Activated CD4-positive, alpha-beta memory T cell treated with anti-CD3 and anti-CD28 coated beads, Interleukin-2, amount 10 ng/mL, durations not matched to agents 7 days and 5 days (primary cell): ENCODE measurements around the gene BMF. TPM values are rescaled to one million over a fixed set of nuclear protein-coding genes. Genes with fewer than 3 reads are reported as not detected.

ENCODE experiments used
- CTCF ChIA-PET: fragments of 350-600 bp; sonication (Branson Sonifier 250); formaldehyde crosslinking; loops from one replicate; lab custom pipeline; 2021; ENCODE audit warnings: antibody characterized with exemption, inconsistent platforms; lab: Charles Lee
- POLR2A ChIA-PET: fragments of 350-600 bp; sonication (Branson Sonifier 250); formaldehyde crosslinking; loops from one replicate; lab custom pipeline; 2021; ENCODE audit warnings: antibody characterized with exemption; lab: Charles Lee
- DNase-seq: peaks from one replicate; pipeline ENCODE4 v3.0.0-alpha.2; 2020
- H3K27ac Mint-ChIP-seq: one replicate; pipeline ENCODE4 v1.8.0; 2021; ENCODE audit warnings: mild to moderate bottlenecking, mixed read lengths
- H3K27me3 Mint-ChIP-seq: one replicate; pipeline ENCODE4 v1.8.0; 2021; ENCODE audit warnings: mixed read lengths
- H3K36me3 Mint-ChIP-seq: one replicate; pipeline ENCODE4 v1.8.0; 2021; ENCODE audit warnings: low read depth, mixed read lengths
- H3K4me1 Mint-ChIP-seq: one replicate; pipeline ENCODE4 v1.8.0; 2021; ENCODE audit warnings: mixed read lengths
- H3K4me3 Mint-ChIP-seq: one replicate; pipeline ENCODE4 v1.8.0; 2021; ENCODE audit warnings: mild to moderate bottlenecking, mixed read lengths
- H3K9me3 Mint-ChIP-seq: one replicate; pipeline ENCODE4 v1.8.0; 2021; ENCODE audit warnings: mixed read lengths
- total RNA-seq, 2 experiments: library from RNA; stranded (reverse); gene quantifications; one replicate each; pipeline ENCODE4 v1.2.3, GENCODE V29; 2021

The BMF gene
- total RNA-seq, 2 experiments from 2014 or later: 25.7 to 30.2 TPM

GRCh38 chr15:40106203-40107161 lies 2.2 kb downstream of the BMF start:
- no peak for DNase-seq
- H3K27ac Mint-ChIP-seq: no peak overlapping the region
- POLR2A ChIA-PET: interaction anchor here (1.0 to 6.3 kb wide), 11 partner anchors 8 to 200 kb away, joined by 3 to 73 read pairs (median 7); partner anchors contain the start of gene BUB1B
- peaks cover 9% of the 10 kb centered on the region for H3K27me3 Mint-ChIP-seq
- peaks cover 61% of the 10 kb centered on the region for H3K4me1 Mint-ChIP-seq
- peak overlapping the region; percentile 93 for H3K4me3 Mint-ChIP-seq
- CTCF ChIA-PET: interaction anchor here (0.8 to 12.8 kb wide), 16 partner anchors 9 to 173 kb away, joined by 3 to 146 read pairs (median 6); partner anchors contain the start of genes BUB1B and SRP14
- H3K36me3 Mint-ChIP-seq: peaks cover 20% of the 10 kb centered on the region
- H3K9me3 Mint-ChIP-seq: no peaks in the 10 kb centered on the region

GRCh38 chr15:40105517-40106202 lies 3.0 kb downstream of the BMF start:
- DNase-seq: no peak
- Mint-ChIP-seq H3K36me3 (peaks cover 27% of the 10 kb centered on the region), H3K9me3 (no peaks in the 10 kb centered on the region), H3K4me1 (peaks cover 69% of the 10 kb centered on the region), H3K27ac (peak overlapping the region; percentile 50), H3K4me3 (peak overlapping the region; percentile 21), H3K27me3 (peaks cover 7% of the 10 kb centered on the region)
- ChIA-PET CTCF (interaction anchor here (0.7 to 12.8 kb wide), 31 partner anchors 9 to 480 kb away, joined by 3 to 146 read pairs (median 5); partner anchors contain the start of genes BUB1B, EIF2AK4 and SRP14), POLR2A (interaction anchor here (1.0 to 6.3 kb wide), 10 partner anchors 8 to 201 kb away, joined by 3 to 73 read pairs (median 6); partner anchors contain the start of gene BUB1B)

DNA sequence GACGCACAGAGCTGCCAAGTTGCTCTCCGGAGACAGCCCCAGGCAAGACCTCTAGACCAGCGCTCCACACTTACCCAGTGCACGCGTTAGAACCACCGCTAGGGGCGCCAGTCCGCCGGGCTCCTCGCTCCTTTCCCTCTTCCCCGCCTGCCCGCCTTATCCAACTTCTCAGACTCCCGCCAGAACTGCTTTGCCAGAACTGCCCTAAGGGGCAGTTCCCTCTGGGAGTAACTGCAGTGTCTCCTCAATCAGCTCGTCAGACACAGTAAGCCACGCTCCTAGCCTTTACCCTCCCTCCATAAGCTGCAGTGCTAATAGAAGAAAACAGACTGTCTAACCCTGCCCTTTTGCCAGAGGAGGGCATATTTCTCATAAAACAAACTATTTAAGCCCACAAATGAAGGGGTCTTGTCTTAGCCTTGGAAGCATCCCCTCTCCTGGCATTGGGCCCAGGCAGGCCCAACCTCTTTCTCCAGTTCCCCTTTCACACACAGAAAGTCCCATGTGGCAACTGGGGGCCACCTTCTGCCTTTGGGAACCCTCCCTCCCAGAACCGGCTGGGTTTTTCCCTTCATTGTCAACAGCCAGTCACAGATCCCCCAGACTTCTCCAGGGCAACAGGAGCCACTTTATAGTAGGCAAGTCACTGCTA lies 3.7 kb downstream of the BMF start:
- H3K4me3 Mint-ChIP-seq: no peak overlapping the region
- DNase-seq: peak; percentile 79
- H3K9me3 Mint-ChIP-seq: no peaks in the 10 kb centered on the region
- peaks cover 7% of the 10 kb centered on the region for H3K27me3 Mint-ChIP-seq
- ChIA-PET POLR2A (interaction anchor here (0.9 to 8.1 kb wide), 7 partner anchors 10 to 202 kb away, joined by 3 to 53 read pairs (median 7); partner anchors contain the start of gene BUB1B), CTCF (interaction anchor here (0.7 to 12.8 kb wide), 39 partner anchors 8 to 1410 kb away, joined by 3 to 146 read pairs (median 5); partner anchors contain the start of genes BUB1B, EIF2AK4 and SRP14)
- H3K27ac Mint-ChIP-seq: peak overlapping the region; percentile 50
- peaks cover 27% of the 10 kb centered on the region for H3K36me3 Mint-ChIP-seq
- H3K4me1 Mint-ChIP-seq: peaks cover 75% of the 10 kb centered on the region

DNA sequence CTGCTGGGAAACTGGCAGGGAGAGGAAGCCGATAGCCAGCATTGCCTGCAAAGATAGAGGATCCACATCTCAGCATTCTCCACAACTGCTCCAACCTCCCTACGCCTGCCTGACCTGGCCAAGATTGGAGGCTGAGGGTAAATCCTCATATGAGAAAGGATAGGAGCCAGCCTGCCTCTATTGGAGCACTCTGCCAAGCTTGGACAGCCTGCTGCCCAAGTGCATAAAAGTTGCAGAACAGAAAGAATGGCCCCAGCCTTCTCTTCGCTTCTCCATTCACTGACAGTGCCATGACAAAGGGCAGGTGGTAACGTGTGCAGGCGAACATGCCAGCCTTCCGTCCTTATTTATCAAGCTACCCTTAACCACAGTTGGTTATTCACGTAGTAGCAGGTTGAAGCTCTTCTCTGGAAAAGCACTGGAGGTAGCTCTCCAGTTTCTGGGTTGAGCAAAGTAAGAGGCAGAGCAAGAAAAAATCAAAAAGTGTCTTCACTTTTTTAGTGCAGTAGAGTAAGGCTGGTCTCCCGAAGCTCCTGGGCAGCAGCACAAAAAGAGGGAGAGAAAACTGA lies 4.3 kb downstream of the BMF start:
- Mint-ChIP-seq H3K9me3 (no peaks in the 10 kb centered on the region), H3K4me3 (no peak overlapping the region), H3K27me3 (peaks cover 6% of the 10 kb centered on the region), H3K36me3 (peaks cover 27% of the 10 kb centered on the region), H3K4me1 (peaks cover 79% of the 10 kb centered on the region), H3K27ac (no peak overlapping the region)
- ChIA-PET CTCF (interaction anchor here (0.6 to 12.8 kb wide), 38 partner anchors 8 to 1409 kb away, joined by 3 to 146 read pairs (median 5); partner anchors contain the start of genes BUB1B, EIF2AK4 and SRP14), POLR2A (interaction anchor here (0.9 to 8.1 kb wide), 5 partner anchors 10 to 57 kb away, joined by 3 to 53 read pairs (median 7); partner anchors contain the start of gene BUB1B)
- no peak for DNase-seq

- no peak for DNase-seq
- H3K4me1 Mint-ChIP-seq: peaks cover 79% of the 10 kb centered on the region
- no peaks in the 10 kb centered on the region for H3K9me3 Mint-ChIP-seq
- peaks cover 5% of the 10 kb centered on the region for H3K27me3 Mint-ChIP-seq
- H3K27ac Mint-ChIP-seq: no peak overlapping the region
- no peak overlapping the region for H3K4me3 Mint-ChIP-seq
- peaks cover 27% of the 10 kb centered on the region for H3K36me3 Mint-ChIP-seq
- ChIA-PET POLR2A (interaction anchor here (0.9 to 8.1 kb wide), 5 partner anchors 11 to 57 kb away, joined by 3 to 53 read pairs (median 7); partner anchors contain the start of gene BUB1B), CTCF (interaction anchor here (0.6 to 12.8 kb wide), 29 partner anchors 7 to 1408 kb away, joined by 3 to 146 read pairs (median 6); partner anchors contain the start of genes BUB1B, EIF2AK4 and SRP14)
Observed at GRCh38 chr15:40103864-40104271, 4.8 kb downstream of the BMF start.

GRCh38 chr15:40102897-40103858 lies 5.5 kb downstream of the BMF start:
- DNase-seq: no peak
- no peak overlapping the region for H3K4me3 Mint-ChIP-seq
- no peaks in the 10 kb centered on the region for H3K9me3 Mint-ChIP-seq
- H3K36me3 Mint-ChIP-seq: peaks cover 27% of the 10 kb centered on the region
- H3K27ac Mint-ChIP-seq: no peak overlapping the region
- peaks cover 84% of the 10 kb centered on the region for H3K4me1 Mint-ChIP-seq
- ChIA-PET POLR2A (interaction anchor here (1.0 to 8.1 kb wide), 5 partner anchors 11 to 58 kb away, joined by 3 to 53 read pairs (median 7); partner anchors contain the start of gene BUB1B), CTCF (interaction anchor here (0.6 to 12.8 kb wide), 12 partner anchors 6 to 1408 kb away, joined by 3 to 146 read pairs (median 12); partner anchors contain the start of gene SRP14)
- H3K27me3 Mint-ChIP-seq: peaks cover 5% of the 10 kb centered on the region

DNA sequence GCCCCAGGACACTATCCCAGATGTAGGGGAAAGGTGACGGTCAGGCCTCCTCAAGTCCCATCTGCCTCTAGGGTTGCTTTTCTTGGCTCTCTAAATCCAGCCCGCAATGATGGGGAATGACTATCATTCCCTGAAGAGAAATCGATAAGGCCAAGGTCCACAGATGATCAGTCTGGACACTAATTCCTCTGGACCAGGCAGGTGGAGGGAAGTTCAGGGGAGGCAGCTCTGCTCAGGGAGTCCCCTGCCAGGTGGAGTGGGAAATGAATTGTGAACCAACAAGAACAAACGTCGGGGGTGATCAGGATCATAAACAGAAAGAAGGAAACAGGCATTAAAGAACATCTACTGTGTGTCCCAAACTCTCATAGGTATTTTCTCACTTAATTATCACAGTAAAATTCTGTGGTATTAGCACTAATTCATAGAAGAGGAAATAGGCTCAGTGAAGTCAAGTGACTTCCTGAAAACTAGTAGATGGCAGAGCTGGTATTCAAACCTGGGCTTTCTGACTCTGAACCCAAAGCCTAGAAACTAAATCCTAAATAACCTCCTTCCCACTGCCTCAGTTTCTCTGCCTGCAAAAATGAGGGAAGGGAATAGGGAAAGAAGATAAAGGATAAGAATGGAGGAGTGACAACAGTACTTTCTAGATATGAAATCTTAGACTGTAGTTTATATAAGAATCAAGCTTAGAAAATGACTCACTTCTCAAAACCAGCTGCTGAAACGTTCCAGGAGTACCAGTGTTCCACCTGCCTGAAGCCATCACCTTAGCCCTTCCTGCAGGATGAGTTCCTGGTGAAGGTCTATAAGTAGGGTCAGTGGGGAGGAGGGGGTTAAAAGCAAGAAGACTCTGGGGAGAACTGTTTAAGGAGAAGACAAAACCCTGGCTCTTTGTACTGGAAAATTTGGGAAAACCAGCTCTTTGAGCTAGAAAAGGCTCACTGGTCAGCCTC lies 7.5 kb downstream of the BMF start:
- ChIA-PET POLR2A (interaction anchor here (0.8 to 8.1 kb wide), 9 partner anchors 7 to 81 kb away, joined by 3 to 73 read pairs (median 3); partner anchors contain the start of gene BMF), CTCF (interaction anchor here (0.6 to 12.8 kb wide), 4 partner anchors 10 to 55 kb away, joined by 4 to 146 read pairs (median 44); no protein-coding TSS in a partner anchor)
- Mint-ChIP-seq H3K4me1 (peaks cover 82% of the 10 kb centered on the region), H3K9me3 (no peaks in the 10 kb centered on the region), H3K4me3 (no peak overlapping the region), H3K36me3 (peaks cover 28% of the 10 kb centered on the region), H3K27ac (peak overlapping the region; percentile 73), H3K27me3 (peaks cover 5% of the 10 kb centered on the region)
- no peak for DNase-seq

DNA sequence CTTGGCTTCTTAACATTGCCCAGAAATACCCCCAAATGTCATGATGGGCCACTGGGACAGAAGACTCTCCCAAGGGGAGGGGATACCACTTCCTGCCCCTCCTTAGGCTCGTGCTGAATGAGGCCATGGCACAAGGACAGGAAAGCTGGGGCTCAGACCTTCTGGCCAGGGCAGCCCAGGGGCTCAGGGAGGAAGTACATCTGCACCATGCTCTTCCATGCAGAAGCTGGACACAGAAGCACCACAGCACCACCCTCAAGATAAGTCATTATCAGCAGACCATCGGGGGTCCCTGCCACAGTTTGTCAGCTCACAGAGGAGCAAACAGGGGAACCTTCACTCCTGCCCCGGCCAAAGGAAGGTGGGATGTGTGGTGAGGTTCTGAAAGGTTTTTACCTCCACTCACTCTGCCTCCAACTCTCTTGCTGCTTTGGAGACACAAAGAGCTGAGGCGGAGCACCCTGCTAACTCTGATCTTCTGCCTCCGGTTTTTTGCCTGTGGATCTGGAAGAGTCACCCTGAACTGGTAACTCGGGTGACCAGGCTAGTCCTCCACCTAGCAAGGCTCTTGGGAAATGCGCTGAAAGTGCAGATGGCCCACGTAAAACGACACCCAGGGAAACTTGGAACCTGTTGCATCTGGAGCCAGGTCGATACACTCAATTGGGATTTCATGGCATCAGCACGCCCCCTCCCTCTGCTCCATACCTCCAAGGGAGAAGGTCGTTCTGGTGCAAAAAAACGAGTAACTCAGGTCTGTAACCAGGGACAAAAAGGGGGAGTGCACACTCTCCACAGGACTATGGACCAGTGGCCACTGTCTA lies 8.3 kb downstream of the BMF start:
- Mint-ChIP-seq H3K27me3 (peaks cover 5% of the 10 kb centered on the region), H3K27ac (peak overlapping the region; percentile 41), H3K36me3 (peaks cover 26% of the 10 kb centered on the region), H3K4me3 (no peak overlapping the region), H3K4me1 (peaks cover 81% of the 10 kb centered on the region), H3K9me3 (no peaks in the 10 kb centered on the region)
- ChIA-PET POLR2A (interaction anchor here (0.8 to 8.1 kb wide), 8 partner anchors 8 to 476 kb away, joined by 3 to 73 read pairs (median 4); partner anchors contain the start of gene BMF), CTCF (interaction anchor here (1.6 to 12.8 kb wide), 4 partner anchors 7 to 54 kb away, joined by 4 to 146 read pairs (median 78); partner anchors contain the start of gene BMF)
- no peak for DNase-seq
